Measurements from ENCODE around the gene ZNF175.

The ZNF175 gene

DNA sequence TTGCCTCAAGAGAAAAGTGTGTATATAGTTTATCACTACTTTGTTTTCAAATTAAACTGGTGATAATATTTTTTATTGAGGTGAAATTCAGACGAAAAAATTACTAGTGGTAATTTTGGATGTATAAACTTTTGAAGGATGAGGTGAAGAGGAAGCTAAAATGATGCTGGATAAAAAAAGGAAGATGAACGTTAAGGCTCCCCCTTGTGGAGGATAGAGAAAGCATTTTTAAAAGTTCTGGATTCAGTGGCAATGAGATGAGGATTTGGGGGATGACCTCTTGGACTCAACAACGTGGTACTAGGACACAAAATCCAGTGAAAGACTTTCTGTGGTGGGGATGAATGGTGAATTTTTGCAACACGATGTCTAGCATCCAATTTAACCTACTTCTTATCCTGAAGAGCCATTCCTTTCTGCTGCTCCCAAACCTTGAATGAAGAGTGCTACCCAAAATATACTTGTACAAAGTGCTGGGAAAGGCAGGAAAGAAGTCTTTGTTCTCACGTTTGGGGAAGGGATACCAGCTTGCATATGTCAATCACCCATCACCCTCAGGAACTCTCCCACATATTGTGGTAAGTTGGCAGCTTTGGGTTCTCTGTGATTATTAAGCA is 66.4 kb downstream of the ZNF175 start:
- DNase-seq = no peak

DNA sequence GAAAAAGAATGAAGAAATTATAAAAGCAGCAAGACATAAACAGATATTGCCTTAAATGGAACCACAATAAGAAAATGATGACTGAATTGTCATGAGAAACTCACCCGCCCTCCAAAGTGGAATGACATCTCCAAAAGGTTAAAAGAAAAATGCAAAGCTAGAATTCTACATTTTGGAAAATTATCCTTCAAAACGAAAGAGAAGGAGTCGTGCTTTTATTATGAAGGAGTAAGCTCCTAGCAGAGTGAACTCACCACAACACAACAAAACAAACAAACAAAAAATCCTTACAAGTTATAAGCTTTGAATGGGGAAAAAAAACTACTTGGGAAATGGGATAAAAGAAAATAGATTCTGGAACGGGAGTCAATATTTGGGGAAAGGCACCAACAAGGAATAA is 68.8 kb downstream of the ZNF175 start:
- DNase-seq = no peak

DNA sequence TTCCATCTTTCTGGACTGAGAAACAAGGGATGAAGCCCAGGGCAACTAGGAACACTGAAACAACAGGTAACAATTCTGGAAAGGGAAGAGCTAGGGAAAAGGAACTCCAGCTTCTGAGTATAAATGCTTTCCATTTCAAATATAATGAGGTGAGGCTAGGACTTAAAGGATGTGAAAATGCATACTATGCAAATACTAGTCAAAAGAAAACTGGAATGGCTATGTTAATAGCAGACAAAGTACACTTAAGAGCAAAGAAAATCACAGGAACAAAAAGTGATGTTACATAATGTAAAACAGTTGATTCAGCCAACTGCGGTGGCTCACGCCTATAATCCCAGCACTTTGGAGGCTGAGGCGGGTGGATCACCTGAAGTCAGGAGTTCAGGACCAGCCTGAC is 69.3 kb downstream of the ZNF175 start:
- no peak for DNase-seq

DNA sequence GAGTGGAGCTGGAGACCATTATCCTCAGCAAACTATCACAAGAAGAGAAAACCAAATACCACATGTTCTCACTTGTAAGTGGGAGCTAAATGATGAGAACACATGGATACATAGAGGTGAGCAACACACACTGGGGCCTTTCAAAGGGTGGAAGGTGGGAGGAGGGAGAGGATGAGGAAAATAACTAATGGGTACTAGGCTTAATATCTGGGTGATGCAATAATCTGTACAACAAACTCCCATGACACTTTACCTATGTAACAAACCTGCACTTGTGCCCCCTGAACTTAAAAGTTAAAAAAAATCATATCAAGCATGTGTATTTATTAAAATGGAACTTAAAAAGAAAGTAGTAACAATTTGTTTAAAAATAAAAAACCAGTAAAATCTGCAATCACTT is 70.6 kb downstream of the ZNF175 start:
- DNase-seq = no peak
